ENCODE measurements around the gene SEPTIN14. TPM values are rescaled to one million over a fixed set of nuclear protein-coding genes. Genes with fewer than 3 reads are reported as not detected.
"Not testable (repeated sequence)": the region's sequence is repeated elsewhere in the genome, so short reads cannot be mapped to it uniquely, and the experiment has no call there.

Gene SEPTIN14
- total and polyA plus RNA-seq, 2 of the 8 experiments (the other 6 are each of a cell fraction or from before 2014, with no cell fraction given): not detected

DNA sequence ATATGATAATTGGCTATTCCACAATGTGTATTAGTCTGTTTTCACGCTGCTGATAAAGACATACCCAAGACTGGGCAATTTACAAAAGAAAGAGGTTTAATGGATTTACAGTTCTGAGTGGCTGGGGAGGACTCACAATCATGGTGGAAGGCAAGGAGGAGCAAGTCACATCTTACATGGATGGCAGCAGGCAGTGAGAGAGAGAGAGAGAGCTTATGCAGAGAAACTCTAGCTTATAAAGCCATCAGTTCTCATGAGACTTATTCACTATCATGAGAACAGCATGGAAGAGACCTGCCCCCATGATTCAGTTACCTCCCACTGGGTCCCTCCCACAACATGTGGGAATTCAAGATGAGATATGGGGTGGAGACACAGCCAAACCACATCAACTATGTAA is 38.5 kb upstream of the SEPTIN14 start:
- H3K9ac ChIP-seq (replicated peaks in 1 of 4; ENCODE audit: extremely low read depth in 1 of 4, low read depth in 3 of 4, low read length in 3 of 4); H4K8ac ChIP-seq (ENCODE audit: extremely low read depth, insufficient read depth, low read length); H3K23ac ChIP-seq (ENCODE audit: insufficient read length); H3K36me3 ChIP-seq (ENCODE audit: control insufficient read depth in 2 of 4, insufficient read depth in 4 of 4, low read length in 3 of 4); H3K9me3 ChIP-seq (ENCODE audit: insufficient read depth in 2 of 2, low read depth in 1 of 2, low read length in 1 of 2); H2AK5ac ChIP-seq (ENCODE audit: low read depth, low read length); H3K79me1 ChIP-seq (ENCODE audit: low read depth, low read length); H3K4ac ChIP-seq (replicated peaks; ENCODE audit: insufficient read length, low read depth, low read length); H4K5ac ChIP-seq (ENCODE audit: insufficient read length, low read depth, low read length); H4K20me1 ChIP-seq (replicated peaks in 1 of 2; ENCODE audit: control insufficient read depth in 1 of 2, insufficient read depth in 2 of 2, low read length in 2 of 2); H2BK12ac ChIP-seq (ENCODE audit: low read depth, low read length); H3K23me2 ChIP-seq (ENCODE audit: low read depth, low read length); H3K4me1 ChIP-seq (replicated peaks in 1 of 4; ENCODE audit: control insufficient read depth in 3 of 4, insufficient read depth in 4 of 4, low read length in 3 of 4); H3K4me3 ChIP-seq (ENCODE audit: extremely low read depth in 1 of 4, insufficient read depth in 2 of 4, low read depth in 3 of 4, low read length in 4 of 4); H4K91ac ChIP-seq (replicated peaks; ENCODE audit: insufficient read length, low read length); H3K27me3 ChIP-seq (replicated peaks in 1 of 4; ENCODE audit: control insufficient read depth in 3 of 4, extremely low read depth in 1 of 4, insufficient read depth in 3 of 4, low read length in 3 of 4); H2AFZ ChIP-seq (ENCODE audit: low read length); H3K4me2 ChIP-seq (ENCODE audit: insufficient read depth in 1 of 2, low read depth in 2 of 2, low read length in 2 of 2); H3K79me2 ChIP-seq (ENCODE audit: control insufficient read depth in 1 of 2, insufficient read depth in 2 of 2, low read length in 2 of 2); H2BK120ac ChIP-seq (replicated peaks; ENCODE audit: low read depth, low read length); H3K56ac ChIP-seq (replicated peaks; ENCODE audit: insufficient read length, low read depth, low read length); H2BK5ac ChIP-seq (ENCODE audit: low read depth, low read length); H3K27ac ChIP-seq (ENCODE audit: low read depth, low read length); H3K18ac ChIP-seq (ENCODE audit: extremely low read depth, low read length); FAIRE-seq; H3K14ac ChIP-seq (ENCODE audit: insufficient read length); H2BK20ac ChIP-seq (ENCODE audit: low read length); H2BK15ac ChIP-seq (ENCODE audit: low read length); POLR2A ChIA-PET (ENCODE audit: partially characterized antibody); DNase-seq (ENCODE audit: low read depth in 1 of 2, low spot score in 2 of 2): not testable (repeated sequence)
- 89% methylated on average over 1 of the region's 1 CpG; no CpG with 5 or more reads in 1 of the 2 experiments for WGBS, 2 experiments (ENCODE audit: extremely low coverage in 1 of 2, insufficient coverage in 1 of 2, insufficient read length in 1 of 2, insufficient replicate concordance in 2 of 2, low coverage in 1 of 2, low lambda C conversion rate in 2 of 2, missing lambda C conversion rate in 1 of 2)
- CTCF ChIA-PET (ENCODE audit: partially characterized antibody): interaction anchor here (0.6 kb wide), 1 partner anchor 158 kb away, joined by 3 read pairs; no protein-coding TSS in a partner anchor
